SH-SY5Y (cell line): ENCODE measurements around the gene TCF4.

Experiments
- GATA2 ChIP-seq: IDR thresholded peaks from 2 replicates; pipeline ENCODE4 v1.6.1; 2011; ENCODE audit warnings: mild to moderate bottlenecking, low read depth, low read length
- GATA3 ChIP-seq: IDR thresholded peaks from 2 replicates; pipeline ENCODE4 v1.6.1; 2011; ENCODE audit warnings: low read depth, mild to moderate bottlenecking, low read length, moderate library complexity

- TF ChIP-seq GATA3 (no peak), GATA2 (no peak)
These were observed 337.2 kb downstream of the TCF4 start for GRCh38 chr18:55250768-55251173.
